ENCODE data around the gene AKIRIN2. TPM values are rescaled to one million over a fixed set of nuclear protein-coding genes. Genes with fewer than 3 reads are reported as not detected.

The AKIRIN2 gene
- total and polyA plus RNA-seq, 2 of the 13 experiments (the other 11 are each of a cell fraction or from before 2014, with no cell fraction given) = 15.6 to 23.4 TPM

DNA sequence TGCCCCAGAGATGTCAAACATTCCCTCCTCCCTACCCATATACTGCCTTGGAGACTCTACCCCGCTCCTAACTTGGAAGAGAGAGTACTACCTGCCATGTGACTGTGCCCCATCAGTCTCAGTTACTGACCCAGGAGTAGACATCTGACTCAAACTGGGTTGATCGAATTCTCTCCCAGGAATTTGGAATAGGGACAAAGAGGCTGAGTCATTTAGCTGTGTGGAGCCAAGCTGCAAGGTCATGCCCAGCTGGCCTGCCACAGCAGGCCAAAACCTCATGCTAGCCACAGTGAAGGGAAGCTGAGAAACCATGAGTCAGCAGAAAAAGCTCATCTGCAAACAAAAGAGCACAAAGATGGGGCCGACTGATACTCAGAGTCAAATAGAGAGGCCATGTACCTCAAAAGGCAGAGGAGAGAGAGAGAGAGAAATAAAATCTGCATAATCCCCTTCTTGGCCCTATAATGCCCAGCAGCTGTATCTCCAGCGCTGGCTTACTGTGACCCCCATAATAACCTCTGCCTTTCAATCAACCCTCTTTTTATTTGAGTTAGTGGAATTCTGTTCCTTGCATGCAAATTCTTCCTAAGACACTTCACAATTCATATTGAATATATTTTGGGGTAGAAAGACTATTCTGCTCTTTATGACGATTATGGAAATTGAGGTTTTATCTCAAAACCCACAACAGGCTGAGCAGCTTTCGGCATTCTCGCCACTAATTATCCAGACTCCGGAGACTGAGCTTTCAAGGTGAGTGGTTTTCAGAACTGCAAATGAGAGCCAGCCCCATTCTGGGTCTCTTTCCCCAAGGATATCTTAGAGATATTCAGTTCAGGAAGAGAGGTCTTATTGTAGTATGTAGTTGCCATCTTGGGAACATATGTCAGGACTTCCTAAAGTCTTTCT is 21.4 kb upstream of the AKIRIN2 start (continued):
- TF ChIP-seq KDM3A (CRISPR knock-in tag; IDR thresholded peaks at IDR 0.05; ENCODE audit: low read depth) = no peak
- TF ChIP-seq DMAP1 (CRISPR knock-in tag; IDR thresholded peaks at IDR 0.05) = peak; percentile 70
- no peak for TF ChIP-seq ZFP37 (CRISPR knock-in tag; IDR thresholded peaks at IDR 0.05; ENCODE audit: borderline replicate concordance)
- TF ChIP-seq CCAR2 (optimal IDR thresholded peaks at IDR 0.05; ENCODE audit: low read depth, low read length) = no peak
- peak; percentile 87 for TF ChIP-seq ZFX (CRISPR knock-in tag; IDR thresholded peaks at IDR 0.05; ENCODE audit: low read depth)
- TF ChIP-seq ZNF616 (CRISPR knock-in tag; IDR thresholded peaks at IDR 0.05; ENCODE audit: low read depth) = no peak
- TF ChIP-seq MNT (IDR thresholded peaks at IDR 0.05) = peak; percentile 34; the same call in 1 of the 2 replicates
- TF ChIP-seq NAIF1 (CRISPR knock-in tag; IDR thresholded peaks at IDR 0.05; ENCODE audit: borderline replicate concordance) = no peak
- TF ChIP-seq ZSCAN21 (CRISPR knock-in tag; IDR thresholded peaks at IDR 0.05; ENCODE audit: borderline replicate concordance) = no peak
- no peak for TF ChIP-seq TGIF2 (CRISPR knock-in tag; IDR thresholded peaks at IDR 0.05)
- TF ChIP-seq, protein P1, sequence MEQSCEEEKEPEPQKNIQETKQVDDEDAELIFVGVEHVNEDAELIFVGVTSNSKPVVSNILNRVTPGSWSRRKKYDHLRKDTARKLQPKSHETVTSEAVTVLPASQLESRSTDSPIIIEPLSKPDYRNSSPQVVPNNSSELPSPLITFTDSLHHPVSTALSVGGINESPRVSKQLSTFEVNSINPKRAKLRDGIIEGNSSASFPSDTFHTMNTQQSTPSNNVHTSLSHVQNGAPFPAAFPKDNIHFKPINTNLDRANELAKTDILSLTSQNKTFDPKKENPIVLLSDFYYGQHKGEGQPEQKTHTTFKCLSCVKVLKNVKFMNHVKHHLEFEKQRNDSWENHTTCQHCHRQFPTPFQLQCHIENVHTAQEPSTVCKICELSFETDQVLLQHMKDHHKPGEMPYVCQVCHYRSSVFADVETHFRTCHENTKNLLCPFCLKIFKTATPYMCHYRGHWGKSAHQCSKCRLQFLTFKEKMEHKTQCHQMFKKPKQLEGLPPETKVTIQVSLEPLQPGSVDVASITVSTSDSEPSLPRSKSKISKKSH (CRISPR knock-in tag; IDR thresholded peaks at IDR 0.05; ENCODE audit: borderline replicate concordance) = no peak
- no peak for TF ChIP-seq ZSCAN22 (CRISPR knock-in tag; IDR thresholded peaks at IDR 0.05)
- peak; percentile 68 for TF ChIP-seq ZMYM4 (CRISPR knock-in tag; IDR thresholded peaks at IDR 0.05)
- no peak for TF ChIP-seq XBP1 (CRISPR knock-in tag; IDR thresholded peaks at IDR 0.05)
- no peak for TF ChIP-seq IRX3 (CRISPR knock-in tag; IDR thresholded peaks at IDR 0.05; ENCODE audit: borderline replicate concordance, low read depth)
- no peak for TF ChIP-seq HDAC6 (IDR thresholded peaks at IDR 0.05; ENCODE audit: low read depth, low read length)
- peak; percentile 83; the same call in 1 of the 2 replicates for TF ChIP-seq SIN3A (IDR thresholded peaks at IDR 0.05; ENCODE audit: borderline replicate concordance, low read depth, low read length)
- TF ChIP-seq SRSF4 (IDR thresholded peaks at IDR 0.05; ENCODE audit: low read depth, low read length, poor library complexity, severe bottlenecking) = no peak
- no peak for TF ChIP-seq NPAS2 (CRISPR knock-in tag; IDR thresholded peaks at IDR 0.05; ENCODE audit: borderline replicate concordance)
- TF ChIP-seq SMAD1 (CRISPR knock-in tag; IDR thresholded peaks at IDR 0.05; ENCODE audit: borderline replicate concordance, low read depth) = no peak
- TF ChIP-seq CENPT (CRISPR knock-in tag; IDR thresholded peaks at IDR 0.05; ENCODE audit: low read depth) = no peak
- TF ChIP-seq, protein P2, sequence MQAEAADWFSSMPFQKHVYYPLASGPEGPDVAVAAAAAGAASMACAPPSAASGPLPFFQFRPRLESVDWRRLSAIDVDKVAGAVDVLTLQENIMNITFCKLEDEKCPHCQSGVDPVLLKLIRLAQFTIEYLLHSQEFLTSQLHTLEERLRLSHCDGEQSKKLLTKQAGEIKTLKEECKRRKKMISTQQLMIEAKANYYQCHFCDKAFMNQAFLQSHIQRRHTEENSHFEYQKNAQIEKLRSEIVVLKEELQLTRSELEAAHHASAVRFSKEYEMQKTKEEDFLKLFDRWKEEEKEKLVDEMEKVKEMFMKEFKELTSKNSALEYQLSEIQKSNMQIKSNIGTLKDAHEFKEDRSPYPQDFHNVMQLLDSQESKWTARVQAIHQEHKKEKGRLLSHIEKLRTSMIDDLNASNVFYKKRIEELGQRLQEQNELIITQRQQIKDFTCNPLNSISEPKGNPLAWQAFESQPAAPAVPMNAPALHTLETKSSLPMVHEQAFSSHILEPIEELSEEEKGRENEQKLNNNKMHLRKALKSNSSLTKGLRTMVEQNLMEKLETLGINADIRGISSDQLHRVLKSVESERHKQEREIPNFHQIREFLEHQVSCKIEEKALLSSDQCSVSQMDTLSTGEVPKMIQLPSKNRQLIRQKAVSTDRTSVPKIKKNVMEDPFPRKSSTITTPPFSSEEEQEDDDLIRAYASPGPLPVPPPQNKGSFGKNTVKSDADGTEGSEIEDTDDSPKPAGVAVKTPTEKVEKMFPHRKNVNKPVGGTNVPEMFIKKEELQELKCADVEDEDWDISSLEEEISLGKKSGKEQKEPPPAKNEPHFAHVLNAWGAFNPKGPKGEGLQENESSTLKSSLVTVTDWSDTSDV (CRISPR knock-in tag; IDR thresholded peaks at IDR 0.05) = no peak
- no peak for TF ChIP-seq DNMT3B (CRISPR knock-in tag; conservative IDR thresholded peaks at IDR 0.05)
